ENCODE data around the gene HSD17B3. TPM values are rescaled to one million over a fixed set of nuclear protein-coding genes. Genes with fewer than 3 reads are reported as not detected.
"Not testable (repeated sequence)": the region's sequence is repeated elsewhere in the genome, so short reads cannot be mapped to it uniquely, and the experiment has no call there.

The HSD17B3 gene
- total RNA-seq, 4 donors from 2014 or later = 1.2 to 1.7 (median 1.5) TPM; not detected in 1

DNA sequence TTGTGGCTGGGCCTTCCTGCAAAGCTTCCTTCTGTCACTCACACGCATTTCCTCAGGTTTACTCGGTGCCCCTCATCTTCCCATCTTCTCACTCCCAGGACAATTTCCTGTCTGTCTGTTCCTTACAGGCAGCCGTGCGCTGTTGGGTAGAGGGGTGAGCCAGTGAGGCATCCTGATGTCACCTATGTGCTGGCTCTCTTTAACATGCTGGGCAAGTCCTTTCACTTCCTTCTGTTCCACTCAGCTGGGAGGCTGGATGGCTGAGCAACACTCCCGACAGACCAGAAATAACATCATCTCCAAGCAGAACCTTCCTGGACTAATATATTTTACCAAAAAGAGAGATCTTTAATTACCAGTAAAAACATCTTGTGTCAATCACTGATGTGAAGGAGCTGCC is 103.0 kb downstream of the HSD17B3 start:
- Histone ChIP-seq H3K4me1 (no peaks in the 10 kb centered on the region), H3K27ac (no peak overlapping the region), H3K27me3 (no peaks in the 10 kb centered on the region), H3K4me3 (no peak overlapping the region), H3K36me3 (no peaks in the 10 kb centered on the region), H3K9me3 (no peaks in the 10 kb centered on the region)
- DNase-seq (ENCODE audit: low spot score in 2 of 2) = peak in 1 of 2 donors; percentile 54
- no peak for TF ChIP-seq EP300 (IDR thresholded peaks at IDR 0.05)
- TF ChIP-seq POLR2AphosphoS5 (IDR thresholded peaks at IDR 0.05) = no peak
- TF ChIP-seq POLR2A (IDR thresholded peaks at IDR 0.05) = no peak
- TF ChIP-seq, protein P1, sequence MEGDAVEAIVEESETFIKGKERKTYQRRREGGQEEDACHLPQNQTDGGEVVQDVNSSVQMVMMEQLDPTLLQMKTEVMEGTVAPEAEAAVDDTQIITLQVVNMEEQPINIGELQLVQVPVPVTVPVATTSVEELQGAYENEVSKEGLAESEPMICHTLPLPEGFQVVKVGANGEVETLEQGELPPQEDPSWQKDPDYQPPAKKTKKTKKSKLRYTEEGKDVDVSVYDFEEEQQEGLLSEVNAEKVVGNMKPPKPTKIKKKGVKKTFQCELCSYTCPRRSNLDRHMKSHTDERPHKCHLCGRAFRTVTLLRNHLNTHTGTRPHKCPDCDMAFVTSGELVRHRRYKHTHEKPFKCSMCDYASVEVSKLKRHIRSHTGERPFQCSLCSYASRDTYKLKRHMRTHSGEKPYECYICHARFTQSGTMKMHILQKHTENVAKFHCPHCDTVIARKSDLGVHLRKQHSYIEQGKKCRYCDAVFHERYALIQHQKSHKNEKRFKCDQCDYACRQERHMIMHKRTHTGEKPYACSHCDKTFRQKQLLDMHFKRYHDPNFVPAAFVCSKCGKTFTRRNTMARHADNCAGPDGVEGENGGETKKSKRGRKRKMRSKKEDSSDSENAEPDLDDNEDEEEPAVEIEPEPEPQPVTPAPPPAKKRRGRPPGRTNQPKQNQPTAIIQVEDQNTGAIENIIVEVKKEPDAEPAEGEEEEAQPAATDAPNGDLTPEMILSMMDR (IDR thresholded peaks at IDR 0.05) = no peak
- WGBS = 61% methylated on average over 5 of the region's 5 CpGs

DNA sequence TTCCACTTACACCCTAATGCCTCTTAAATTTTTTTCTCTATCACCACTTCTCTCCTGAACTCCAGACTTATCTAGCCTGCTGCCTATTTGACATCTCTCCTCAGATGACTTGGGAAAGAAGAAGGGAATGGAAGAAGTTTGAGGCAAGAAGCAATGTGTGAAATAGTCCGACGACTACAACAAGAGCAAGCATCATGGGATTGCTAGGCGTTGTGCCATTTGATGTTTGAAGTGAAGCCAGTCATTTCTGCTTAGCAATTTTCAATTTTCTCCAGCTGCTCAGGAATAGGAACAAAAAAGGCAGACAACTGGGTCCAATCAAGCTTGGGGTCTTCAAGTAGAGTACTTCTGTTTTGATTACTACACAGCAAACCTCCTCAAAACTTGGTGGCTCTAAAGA is 106.4 kb downstream of the HSD17B3 start:
- no peak for DNase-seq (ENCODE audit: low spot score in 2 of 2)
- Histone ChIP-seq H3K27me3 (no peaks in the 10 kb centered on the region), H3K9me3 (no peaks in the 10 kb centered on the region), H3K4me1 (no peaks in the 10 kb centered on the region), H3K36me3 (no peaks in the 10 kb centered on the region), H3K27ac (no peak overlapping the region), H3K4me3 (no peak overlapping the region)
- 60% methylated on average over 3 of the region's 3 CpGs for WGBS
- no peak for TF ChIP-seq POLR2A (IDR thresholded peaks at IDR 0.05)
- TF ChIP-seq, protein P1 (IDR thresholded peaks at IDR 0.05) = no peak
- TF ChIP-seq POLR2AphosphoS5 (IDR thresholded peaks at IDR 0.05) = no peak
- no peak for TF ChIP-seq EP300 (IDR thresholded peaks at IDR 0.05)

DNA sequence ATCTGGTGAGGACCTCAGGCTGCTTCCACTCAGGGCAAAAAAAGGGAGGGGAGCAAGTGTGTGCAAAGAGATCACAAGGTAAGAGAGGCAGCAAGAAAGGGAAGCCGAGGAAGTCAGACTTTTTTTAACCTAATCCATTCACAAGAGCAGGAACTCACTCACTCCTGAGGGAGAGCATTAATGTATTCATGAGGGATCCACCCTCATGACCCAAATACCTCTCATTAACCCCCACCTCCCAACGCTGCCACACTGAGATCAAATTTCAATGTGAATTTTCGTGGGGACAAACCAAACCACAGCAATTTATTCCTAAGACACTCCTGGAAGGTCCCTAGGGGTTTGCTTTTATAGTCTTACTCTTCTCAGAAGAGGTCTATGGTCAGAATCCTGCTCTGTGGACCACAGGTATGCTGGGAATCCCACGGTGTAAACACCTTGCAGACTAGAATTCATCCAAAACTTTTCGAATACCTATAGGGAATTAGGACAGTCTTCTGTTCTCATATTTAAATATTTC is 108.7 kb downstream of the HSD17B3 start:
- no peaks in the 10 kb centered on the region for H3K36me3 ChIP-seq
- peak in 1 of 2 donors; percentile 11 for DNase-seq (ENCODE audit: low spot score in 2 of 2)
- H3K27ac ChIP-seq = no peak overlapping the region
- no peaks in the 10 kb centered on the region for H3K9me3 ChIP-seq
- H3K4me1 ChIP-seq = peaks cover 2% of the 10 kb centered on the region
- no peak for TF ChIP-seq POLR2A (IDR thresholded peaks at IDR 0.05)
- TF ChIP-seq EP300 (IDR thresholded peaks at IDR 0.05) = no peak
- no peak for TF ChIP-seq POLR2AphosphoS5 (IDR thresholded peaks at IDR 0.05)
- TF ChIP-seq, protein P1 (IDR thresholded peaks at IDR 0.05) = no peak
- 65% methylated on average over 5 of the region's 5 CpGs for WGBS
- H3K4me3 ChIP-seq = no peak overlapping the region
- no peaks in the 10 kb centered on the region for H3K27me3 ChIP-seq

DNA sequence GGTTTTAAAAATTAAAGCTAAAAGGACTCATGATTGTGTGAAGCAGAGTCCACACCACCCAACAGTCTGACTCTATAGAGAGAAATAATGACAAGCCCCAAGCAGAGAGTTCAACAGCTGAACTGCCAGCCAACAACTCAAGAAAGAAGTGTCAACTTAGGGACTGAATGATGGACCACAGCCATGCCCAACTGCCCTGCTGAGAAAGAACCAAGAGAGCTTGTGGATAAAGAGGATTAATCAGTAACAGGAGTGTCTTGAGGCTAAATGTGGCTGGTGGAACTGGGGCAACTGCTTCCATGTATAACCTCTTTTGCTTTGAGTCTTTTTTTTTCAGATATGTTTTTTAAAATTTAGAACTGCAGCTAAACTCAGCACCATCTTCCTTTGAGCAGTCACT is 109.3 kb downstream of the HSD17B3 start:
- Histone ChIP-seq H3K9me3 (no peaks in the 10 kb centered on the region), H3K4me1 (peaks cover 5% of the 10 kb centered on the region), H3K36me3 (no peaks in the 10 kb centered on the region), H3K4me3 (no peak overlapping the region), H3K27ac (no peak overlapping the region), H3K27me3 (no peaks in the 10 kb centered on the region)
- no peak for TF ChIP-seq POLR2AphosphoS5 (IDR thresholded peaks at IDR 0.05)
- TF ChIP-seq POLR2A (IDR thresholded peaks at IDR 0.05) = no peak
- TF ChIP-seq EP300 (IDR thresholded peaks at IDR 0.05) = no peak
- DNase-seq (ENCODE audit: low spot score in 2 of 2) = peak in 1 of 2 donors; percentile 15

DNA sequence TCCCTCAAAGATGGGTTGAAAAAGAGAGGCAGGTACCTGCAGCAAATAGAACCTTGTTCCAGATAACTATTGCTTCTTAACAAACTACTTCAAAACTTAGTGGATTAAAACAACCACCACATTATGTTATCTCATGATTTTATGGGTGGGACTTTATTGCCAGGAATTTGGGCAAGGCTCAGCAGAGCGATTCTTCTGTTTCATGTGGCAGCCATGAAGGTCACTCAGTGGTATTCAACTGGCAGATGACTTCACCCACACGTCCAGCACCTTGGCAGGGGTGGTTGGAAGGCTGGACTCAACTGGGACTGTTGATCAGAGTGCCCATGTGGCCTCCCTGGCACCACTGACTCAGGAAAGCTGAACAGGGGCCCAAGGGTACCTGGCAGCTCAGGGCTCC is 112.0 kb downstream of the HSD17B3 start:
- no peak overlapping the region for H3K4me3 ChIP-seq
- 92% methylated on average over 2 of the region's 2 CpGs for WGBS
- H3K36me3 ChIP-seq = no peaks in the 10 kb centered on the region
- TF ChIP-seq, protein P1 (IDR thresholded peaks at IDR 0.05) = no peak
- no peak for TF ChIP-seq POLR2A (IDR thresholded peaks at IDR 0.05)
- no peak for TF ChIP-seq EP300 (IDR thresholded peaks at IDR 0.05)
- no peak for TF ChIP-seq POLR2AphosphoS5 (IDR thresholded peaks at IDR 0.05)
- H3K4me1 ChIP-seq = peaks cover 20% of the 10 kb centered on the region
- H3K27ac ChIP-seq = no peak overlapping the region
- no peak for DNase-seq (ENCODE audit: low spot score in 2 of 2)
- H3K9me3 ChIP-seq = no peaks in the 10 kb centered on the region
- no peaks in the 10 kb centered on the region for H3K27me3 ChIP-seq

DNA sequence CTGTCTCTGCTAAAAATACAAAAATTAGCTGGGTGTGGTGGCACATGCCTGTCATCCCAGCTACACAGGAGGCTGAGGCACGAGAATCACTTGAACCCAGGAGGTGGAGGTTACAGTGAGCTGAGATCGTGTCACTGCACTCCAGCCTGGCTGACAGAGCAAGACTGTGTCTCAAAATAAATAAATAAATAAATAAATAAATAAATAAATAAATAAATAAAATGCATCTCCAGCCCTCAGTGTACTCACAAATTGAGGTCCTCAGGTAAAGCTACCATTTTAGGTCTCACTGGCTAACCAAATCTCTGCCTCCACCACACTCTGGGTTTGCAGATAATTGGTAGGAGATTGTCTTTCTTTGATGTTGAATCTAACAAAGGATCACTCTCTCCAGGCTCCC is 112.4 kb downstream of the HSD17B3 start:
- H3K27ac ChIP-seq; H3K27me3 ChIP-seq; H3K36me3 ChIP-seq; DNase-seq (ENCODE audit: low spot score in 2 of 2); H3K9me3 ChIP-seq; H3K4me3 ChIP-seq: not testable (repeated sequence)
- 94% methylated on average over 2 of the region's 2 CpGs for WGBS
- H3K4me1 ChIP-seq = peaks cover 20% of the 10 kb centered on the region

All from suprapubic skin (tissue), 4 donors.